ENCODE data around the gene MTARC2. TPM values are rescaled to one million over a fixed set of nuclear protein-coding genes. Genes with fewer than 3 reads are reported as not detected.

MTARC2 gene
- total RNA-seq, 1 experiment from 2014 or later: 8.7 TPM

- DNase-seq (ENCODE audit: low read depth): no peak
- in situ Hi-C loops (cut with HindIII; ENCODE audit: low pct_unique_long_range_greater_than_20kb, low sequenced_read_pairs): no loop called here
Measured at GRCh38 chr1:220757441-220757840, 9.3 kb downstream of the MTARC2 start.

- DNase-seq (ENCODE audit: low read depth): no peak
- in situ Hi-C loops (cut with HindIII; ENCODE audit: low pct_unique_long_range_greater_than_20kb, low sequenced_read_pairs): no loop called here
Measured at GRCh38 chr1:220759147-220759546, 11.0 kb downstream of the MTARC2 start.

- no peak for DNase-seq (ENCODE audit: low read depth)
- in situ Hi-C loops (cut with HindIII; ENCODE audit: low pct_unique_long_range_greater_than_20kb, low sequenced_read_pairs): no loop called here
Measured at GRCh38 chr1:220761688-220762427, 13.7 kb downstream of the MTARC2 start.

GRCh38 chr1:220764757-220765156, 16.6 kb downstream of the MTARC2 start:
- in situ Hi-C loops (cut with HindIII; ENCODE audit: low pct_unique_long_range_greater_than_20kb, low sequenced_read_pairs): no loop called here
- no peak for DNase-seq (ENCODE audit: low read depth)

GRCh38 chr1:220767312-220768125, 19.4 kb downstream of the MTARC2 start:
- DNase-seq (ENCODE audit: low read depth): no peak
- in situ Hi-C loops (cut with HindIII; ENCODE audit: low pct_unique_long_range_greater_than_20kb, low sequenced_read_pairs): no loop called here

- no peak for DNase-seq (ENCODE audit: low read depth)
- in situ Hi-C loops (cut with HindIII; ENCODE audit: low pct_unique_long_range_greater_than_20kb, low sequenced_read_pairs): no loop called here
Measured at GRCh38 chr1:220768126-220768601, 20.0 kb downstream of the MTARC2 start.

- no peak for DNase-seq (ENCODE audit: low read depth)
- in situ Hi-C loops (cut with HindIII; ENCODE audit: low pct_unique_long_range_greater_than_20kb, low sequenced_read_pairs): no loop called here
Measured at GRCh38 chr1:220769205-220769604, 21.1 kb downstream of the MTARC2 start.

GRCh38 chr1:220770245-220770913, 22.3 kb downstream of the MTARC2 start:
- in situ Hi-C loops (cut with HindIII; ENCODE audit: low pct_unique_long_range_greater_than_20kb, low sequenced_read_pairs): no loop called here
- no peak for DNase-seq (ENCODE audit: low read depth)

GRCh38 chr1:220772846-220773245, 24.7 kb downstream of the MTARC2 start:
- no peak for DNase-seq (ENCODE audit: low read depth)
- in situ Hi-C loops (cut with HindIII; ENCODE audit: low pct_unique_long_range_greater_than_20kb, low sequenced_read_pairs): no loop called here

GRCh38 chr1:220775240-220775853, 27.2 kb downstream of the MTARC2 start:
- in situ Hi-C loops (cut with HindIII; ENCODE audit: low pct_unique_long_range_greater_than_20kb, low sequenced_read_pairs): no loop called here

GRCh38 chr1:220776254-220776653, 28.1 kb downstream of the MTARC2 start:
- no peak for DNase-seq (ENCODE audit: low read depth)
- in situ Hi-C loops (cut with HindIII; ENCODE audit: low pct_unique_long_range_greater_than_20kb, low sequenced_read_pairs): no loop called here

More at GRCh38 chr1:220775240-220775853, 27.2 kb downstream of the MTARC2 start:
- DNase-seq (ENCODE audit: low read depth): peak; percentile 10

GRCh38 chr1:220776720-220777326, 28.7 kb downstream of the MTARC2 start:
- in situ Hi-C loops (cut with HindIII; ENCODE audit: low pct_unique_long_range_greater_than_20kb, low sequenced_read_pairs): no loop called here
- peak; percentile 49 for DNase-seq (ENCODE audit: low read depth)

GRCh38 chr1:220783453-220783852, 35.3 kb downstream of the MTARC2 start:
- no peak for DNase-seq (ENCODE audit: low read depth)
- in situ Hi-C loops (cut with HindIII; ENCODE audit: low pct_unique_long_range_greater_than_20kb, low sequenced_read_pairs): no loop called here

- in situ Hi-C loops (cut with HindIII; ENCODE audit: low pct_unique_long_range_greater_than_20kb, low sequenced_read_pairs): no loop called here
- no peak for DNase-seq (ENCODE audit: low read depth)
Measured at GRCh38 chr1:220784751-220785150, 36.6 kb downstream of the MTARC2 start.

- no peak for DNase-seq (ENCODE audit: low read depth)
- in situ Hi-C loops (cut with HindIII; ENCODE audit: low pct_unique_long_range_greater_than_20kb, low sequenced_read_pairs): no loop called here
Measured at GRCh38 chr1:220785166-220786056, 37.3 kb downstream of the MTARC2 start.

- in situ Hi-C loops (cut with HindIII; ENCODE audit: low pct_unique_long_range_greater_than_20kb, low sequenced_read_pairs): no loop called here
- DNase-seq (ENCODE audit: low read depth): no peak
Measured at GRCh38 chr1:220786057-220786336, 37.9 kb downstream of the MTARC2 start.

GRCh38 chr1:220786337-220787068, 38.4 kb downstream of the MTARC2 start, which contains the start of gene MTARC1:
Gene MTARC1, plus strand, starts transcription at chr1:220786913. Its CDS starts 32 bp downstream, at chr1:220786945.
- peak; percentile 77 for DNase-seq (ENCODE audit: low read depth)
- in situ Hi-C loops (cut with HindIII; ENCODE audit: low pct_unique_long_range_greater_than_20kb, low sequenced_read_pairs): no loop called here
